PFSK-1 (cell line): ENCODE data around the gene PDE8B.

ENCODE experiments used
- FOXP2 ChIP-seq: optimal IDR thresholded peaks from 2 replicates; pipeline ENCODE3; 2011; ENCODE audit warnings: borderline replicate concordance, control low read depth, inconsistent platforms; ENCODE audit not compliant: insufficient read depth; ENCODE audit errors: extremely low read length, extremely low read depth
- POLR2AphosphoS5 ChIP-seq: IDR thresholded peaks from 2 replicates; pipeline ENCODE4 v1.6.1; 2012; ENCODE audit warnings: low read depth, mild to moderate bottlenecking, control low read depth, low read length, moderate library complexity
- SIN3A ChIP-seq: IDR thresholded peaks from 2 replicates; pipeline ENCODE4 v1.6.1; 2012; ENCODE audit warnings: mild to moderate bottlenecking, low read length, moderate library complexity, borderline replicate concordance; ENCODE audit not compliant: insufficient read depth
- TAF1 ChIP-seq: IDR thresholded peaks from 2 replicates; pipeline ENCODE4 v1.6.1; 2012; ENCODE audit warnings: low read length, control low read depth, borderline replicate concordance; ENCODE audit not compliant: insufficient read depth
- TF ChIP-seq, protein P1 (sequence below), 2 experiments: IDR thresholded peaks; 2 replicates each; pipeline versions ENCODE4 v1.6.1 to v1.8.0; 2011 to 2012; ENCODE audit warnings: low read depth in 2 of 2, low read length in 2 of 2, control low read depth in 1 of 2, inconsistent platforms in 1 of 2, mild to moderate bottlenecking in 1 of 2, moderate library complexity in 1 of 2; ENCODE audit not compliant: insufficient read depth in 1 of 2

Gene PDE8B

DNA sequence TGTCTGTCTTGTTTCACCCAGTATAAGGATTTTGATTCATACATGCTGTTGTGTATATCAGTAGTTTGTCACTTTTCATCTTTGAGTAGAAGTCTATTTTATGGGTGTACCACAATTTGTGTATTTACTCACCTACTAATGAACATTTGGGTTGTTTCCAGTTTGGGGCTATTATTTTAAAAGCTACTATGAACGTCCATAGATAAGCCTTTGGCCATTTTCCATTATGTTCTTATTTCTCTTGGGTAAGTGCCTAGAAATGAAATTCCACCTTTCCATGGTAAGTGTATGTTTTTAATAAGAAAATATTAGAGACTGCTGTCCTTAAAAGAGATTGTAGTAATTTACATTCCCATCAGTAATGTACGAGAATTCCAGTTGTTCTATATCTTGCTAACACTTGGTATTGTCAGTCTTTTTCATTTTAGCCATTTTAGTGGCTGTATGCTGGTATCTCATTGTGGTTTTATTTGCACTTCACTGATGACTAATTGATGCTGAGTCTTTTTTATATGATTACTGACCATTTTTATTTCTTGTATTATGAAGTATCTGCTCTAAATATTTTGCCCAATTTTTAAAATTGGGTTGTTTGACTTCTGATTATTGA, 17.9 kb upstream of the PDE8B start:
- TF ChIP-seq, protein P1, sequence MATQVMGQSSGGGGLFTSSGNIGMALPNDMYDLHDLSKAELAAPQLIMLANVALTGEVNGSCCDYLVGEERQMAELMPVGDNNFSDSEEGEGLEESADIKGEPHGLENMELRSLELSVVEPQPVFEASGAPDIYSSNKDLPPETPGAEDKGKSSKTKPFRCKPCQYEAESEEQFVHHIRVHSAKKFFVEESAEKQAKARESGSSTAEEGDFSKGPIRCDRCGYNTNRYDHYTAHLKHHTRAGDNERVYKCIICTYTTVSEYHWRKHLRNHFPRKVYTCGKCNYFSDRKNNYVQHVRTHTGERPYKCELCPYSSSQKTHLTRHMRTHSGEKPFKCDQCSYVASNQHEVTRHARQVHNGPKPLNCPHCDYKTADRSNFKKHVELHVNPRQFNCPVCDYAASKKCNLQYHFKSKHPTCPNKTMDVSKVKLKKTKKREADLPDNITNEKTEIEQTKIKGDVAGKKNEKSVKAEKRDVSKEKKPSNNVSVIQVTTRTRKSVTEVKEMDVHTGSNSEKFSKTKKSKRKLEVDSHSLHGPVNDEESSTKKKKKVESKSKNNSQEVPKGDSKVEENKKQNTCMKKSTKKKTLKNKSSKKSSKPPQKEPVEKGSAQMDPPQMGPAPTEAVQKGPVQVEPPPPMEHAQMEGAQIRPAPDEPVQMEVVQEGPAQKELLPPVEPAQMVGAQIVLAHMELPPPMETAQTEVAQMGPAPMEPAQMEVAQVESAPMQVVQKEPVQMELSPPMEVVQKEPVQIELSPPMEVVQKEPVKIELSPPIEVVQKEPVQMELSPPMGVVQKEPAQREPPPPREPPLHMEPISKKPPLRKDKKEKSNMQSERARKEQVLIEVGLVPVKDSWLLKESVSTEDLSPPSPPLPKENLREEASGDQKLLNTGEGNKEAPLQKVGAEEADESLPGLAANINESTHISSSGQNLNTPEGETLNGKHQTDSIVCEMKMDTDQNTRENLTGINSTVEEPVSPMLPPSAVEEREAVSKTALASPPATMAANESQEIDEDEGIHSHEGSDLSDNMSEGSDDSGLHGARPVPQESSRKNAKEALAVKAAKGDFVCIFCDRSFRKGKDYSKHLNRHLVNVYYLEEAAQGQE (IDR thresholded peaks at IDR 0.05; ENCODE audit: insufficient read depth in 1 of 2, low read depth in 2 of 2, low read length in 2 of 2): no peak
- no peak for TF ChIP-seq SIN3A
- no peak for TF ChIP-seq FOXP2
- no peak for TF ChIP-seq POLR2AphosphoS5
- no peak for TF ChIP-seq TAF1

DNA sequence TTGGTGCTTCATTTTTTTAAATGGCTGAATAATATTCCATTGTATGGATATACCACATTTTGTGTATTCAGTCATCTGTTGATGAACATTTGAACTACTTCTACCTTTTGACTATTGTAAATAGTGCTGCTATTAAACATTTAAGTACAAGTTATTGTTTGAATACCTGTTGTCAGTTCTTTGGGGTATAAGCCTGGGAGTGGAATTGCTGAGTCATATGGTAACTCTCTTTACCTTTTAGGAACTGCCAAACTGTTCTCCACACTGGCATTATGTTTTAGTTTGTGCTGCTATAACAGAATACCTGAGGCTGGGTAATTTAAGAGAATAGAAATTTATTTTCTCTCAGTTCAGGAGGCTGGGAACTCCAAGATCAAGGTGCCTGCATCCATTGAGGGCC, 15.7 kb upstream of the PDE8B start:
- no peak for TF ChIP-seq TAF1
- TF ChIP-seq FOXP2: no peak
- no peak for TF ChIP-seq SIN3A
- TF ChIP-seq, protein P1 (IDR thresholded peaks at IDR 0.05; ENCODE audit: insufficient read depth in 1 of 2, low read depth in 2 of 2, low read length in 2 of 2): no peak
- TF ChIP-seq POLR2AphosphoS5: no peak

DNA sequence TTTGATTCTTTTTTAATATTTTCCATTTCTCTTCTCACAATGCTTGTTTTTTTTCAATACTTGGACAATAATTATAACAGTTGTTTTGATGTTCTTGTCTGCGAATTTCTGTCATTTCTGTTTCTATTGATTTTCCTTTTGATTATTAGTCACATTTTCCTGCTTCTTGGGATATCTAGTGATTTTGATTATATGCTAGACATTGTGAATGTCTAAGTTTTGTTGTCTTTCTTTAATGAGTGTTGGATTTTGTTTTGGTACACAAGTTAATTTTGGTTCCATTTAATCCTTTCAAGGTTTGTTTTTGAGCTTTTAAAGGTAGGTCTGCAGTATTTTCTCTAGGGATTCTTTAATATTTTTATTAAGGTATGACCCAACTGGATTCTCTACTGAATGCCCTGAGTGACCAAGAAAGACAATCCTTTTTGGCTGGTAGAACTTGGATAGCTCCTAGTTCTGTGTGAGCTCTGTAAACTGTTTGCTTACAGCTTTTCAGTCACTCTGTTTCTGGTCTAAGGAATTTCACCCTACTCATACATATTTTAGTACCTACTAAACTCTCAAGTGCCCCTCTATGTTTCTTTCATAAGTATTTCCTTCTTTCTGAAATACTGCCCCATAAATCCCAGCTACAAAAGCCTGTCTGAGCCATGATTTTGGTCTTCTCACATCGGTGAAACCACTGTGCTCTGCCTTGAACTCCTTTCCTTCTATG, 12.5 kb upstream of the PDE8B start:
- TF ChIP-seq SIN3A: no peak
- TF ChIP-seq, protein P1 (IDR thresholded peaks at IDR 0.05; ENCODE audit: insufficient read depth in 1 of 2, low read depth in 2 of 2, low read length in 2 of 2): no peak
- no peak for TF ChIP-seq TAF1
- TF ChIP-seq POLR2AphosphoS5: no peak
- no peak for TF ChIP-seq FOXP2

DNA sequence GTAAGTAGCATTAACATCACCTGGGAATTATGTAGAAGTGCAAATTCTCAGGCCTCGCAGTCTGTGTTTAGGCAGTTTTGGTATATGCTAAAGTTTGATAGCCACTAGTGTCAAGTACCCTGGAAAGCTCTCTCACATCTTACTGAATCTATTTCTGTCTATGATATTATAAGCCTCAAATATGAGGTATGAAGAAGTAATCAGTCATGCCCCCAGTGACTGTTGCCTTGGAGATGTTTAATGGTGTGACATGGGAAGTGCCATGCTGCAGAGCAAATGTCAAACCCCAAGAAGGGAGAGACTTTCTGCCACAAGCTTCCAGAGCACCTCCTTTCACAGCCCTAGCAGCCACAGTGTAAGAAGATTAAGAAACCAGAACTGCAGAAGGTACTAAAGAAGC, 9.8 kb upstream of the PDE8B start:
- TF ChIP-seq FOXP2: no peak
- TF ChIP-seq SIN3A: no peak
- TF ChIP-seq POLR2AphosphoS5: no peak
- TF ChIP-seq TAF1: no peak
- TF ChIP-seq, protein P1 (IDR thresholded peaks at IDR 0.05; ENCODE audit: insufficient read depth in 1 of 2, low read depth in 2 of 2, low read length in 2 of 2): no peak

DNA sequence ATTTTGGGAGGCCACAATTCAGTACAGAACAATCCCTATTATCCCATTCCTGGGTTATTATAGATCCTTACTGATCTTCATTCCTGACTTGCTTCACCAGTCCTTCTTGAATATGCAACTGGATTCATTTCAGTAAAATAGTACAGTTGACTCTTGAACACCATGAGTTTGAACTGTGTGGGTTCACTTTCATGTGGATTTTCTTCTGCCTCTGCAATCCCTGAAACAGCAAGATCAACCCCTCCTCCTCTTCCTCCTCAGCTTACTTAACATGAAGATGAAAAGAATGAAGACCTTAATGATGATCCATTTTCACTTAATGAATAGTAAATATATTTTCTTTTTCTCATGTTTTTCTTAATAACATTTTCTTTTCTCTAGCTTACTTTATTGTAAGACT, 8.3 kb upstream of the PDE8B start:
- no peak for TF ChIP-seq FOXP2
- TF ChIP-seq, protein P1 (IDR thresholded peaks at IDR 0.05; ENCODE audit: insufficient read depth in 1 of 2, low read depth in 2 of 2, low read length in 2 of 2): no peak
